ENCODE data around the gene MIEF2.
"Not testable (repeated sequence)": the region's sequence is repeated elsewhere in the genome, so short reads cannot be mapped to it uniquely, and the experiment has no call there.

The MIEF2 gene

DNA sequence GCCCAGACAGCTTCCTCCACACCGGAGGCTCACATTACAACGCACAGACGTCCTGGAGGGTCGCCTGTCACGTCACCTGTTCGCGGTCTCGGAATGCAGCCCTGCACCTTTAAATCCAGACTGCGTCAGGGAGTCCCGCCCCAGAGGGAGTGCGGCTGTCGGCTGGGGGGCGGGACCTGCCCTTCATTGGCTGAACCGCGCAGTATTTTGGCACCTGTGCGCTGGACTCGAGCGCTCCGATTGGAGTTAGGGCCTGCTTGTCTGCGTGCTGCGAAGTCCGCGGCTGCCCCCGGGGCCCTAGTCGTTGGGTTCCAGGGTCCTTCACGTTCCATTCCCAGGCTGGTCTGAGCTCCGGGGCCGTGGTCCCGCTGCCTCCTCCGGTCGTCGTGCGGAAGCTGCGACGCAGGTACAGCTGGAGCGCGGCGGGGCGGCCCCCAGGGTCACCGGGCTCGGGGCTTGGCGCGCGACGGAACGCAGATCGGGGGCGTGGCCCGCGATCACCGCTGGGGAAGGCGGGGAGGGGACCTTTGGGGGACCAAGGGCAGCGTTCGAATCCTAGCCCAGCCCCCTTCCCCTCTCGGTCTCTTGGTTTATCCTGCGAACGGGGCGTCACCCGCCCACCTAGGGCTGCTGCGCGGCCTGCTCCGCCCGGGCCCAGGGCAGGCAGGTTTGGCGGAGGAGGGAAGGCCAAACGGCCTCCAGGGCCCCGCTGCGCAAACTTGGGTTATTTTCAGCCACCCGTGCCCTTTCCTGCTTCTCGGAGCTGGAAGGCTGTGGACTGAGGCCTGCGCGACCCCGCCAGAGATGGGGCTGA lies at the start of gene MIEF2:
Gene MIEF2 (plus strand): TSS at position 331 of the 814 bp plus-strand sequence. CDS start 2,059 bp downstream, outside the sequence.
- Histone ChIP-seq H3K27ac (ENCODE audit: low read depth, low read length) (peak within 1 kb of the TSS; percentile 43), H3K9ac (ENCODE audit: low read length) (peak within 1 kb of the TSS; percentile 70), H3K4me1 (ENCODE audit: control insufficient read depth, insufficient read depth, low read length) (peaks cover 23% of the 10 kb centered on the region), H3K4me3 (ENCODE audit: low read depth, low read length) (peak within 1 kb of the TSS; percentile 85), H3K9me3 (ENCODE audit: control insufficient read depth, insufficient read depth, low read depth, low read length) (no peaks in the 10 kb centered on the region), H3K36me3 (ENCODE audit: control insufficient read depth, insufficient read depth, low read length) (peaks cover 36% of the 10 kb centered on the region), H3K27me3 (ENCODE audit: control insufficient read depth, insufficient read depth, low read length) (no peaks in the 10 kb centered on the region)

- H3K4me1 ChIP-seq (ENCODE audit: control insufficient read depth, insufficient read depth, low read length) = no peaks in the 10 kb centered on the region; the same call in 1 of the 2 replicates
- H3K27me3 ChIP-seq (ENCODE audit: control insufficient read depth, insufficient read depth, low read length) = no peaks in the 10 kb centered on the region
- no peak overlapping the region for H3K4me3 ChIP-seq (ENCODE audit: low read depth, low read length)
- no peak overlapping the region for H3K27ac ChIP-seq (ENCODE audit: low read depth, low read length)
- H3K9me3 ChIP-seq (ENCODE audit: control insufficient read depth, insufficient read depth, low read depth, low read length) = no peaks in the 10 kb centered on the region
- H3K9ac ChIP-seq (ENCODE audit: low read length) = no peak overlapping the region
- H3K36me3 ChIP-seq (ENCODE audit: control insufficient read depth, insufficient read depth, low read length) = peaks cover 22% of the 10 kb centered on the region
Observed at GRCh38 chr17:18213666-18214270, 46.7 kb upstream of the MIEF2 start.

DNA sequence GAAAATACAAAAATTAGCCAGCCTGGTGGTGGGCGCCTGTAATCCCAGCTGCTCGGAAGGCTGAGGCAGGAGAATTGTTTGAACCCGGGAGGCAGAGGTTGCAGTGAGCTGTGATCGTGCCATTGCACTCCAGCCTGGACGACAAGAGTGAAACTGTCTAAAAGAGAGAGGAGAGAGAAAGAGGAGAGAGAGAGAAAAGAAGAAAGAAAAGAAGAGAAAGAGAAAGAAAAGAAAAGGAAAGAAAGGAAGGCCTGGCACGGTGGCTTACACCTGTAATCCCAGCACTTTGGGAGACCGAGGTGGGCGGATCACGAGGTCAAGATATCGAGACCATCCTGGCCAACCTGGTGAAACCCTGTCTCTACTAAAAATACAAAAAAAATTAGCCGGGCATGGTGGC lies 43.6 kb upstream of the MIEF2 start:
- not testable (repeated sequence) for H3K27me3 ChIP-seq (ENCODE audit: control insufficient read depth, insufficient read depth, low read length); H3K9ac ChIP-seq (ENCODE audit: low read length); H3K27ac ChIP-seq (ENCODE audit: low read depth, low read length); H3K4me1 ChIP-seq (ENCODE audit: control insufficient read depth, insufficient read depth, low read length); H3K36me3 ChIP-seq (ENCODE audit: control insufficient read depth, insufficient read depth, low read length); H3K4me3 ChIP-seq (ENCODE audit: low read depth, low read length); H3K9me3 ChIP-seq (ENCODE audit: control insufficient read depth, insufficient read depth, low read depth, low read length)

DNA sequence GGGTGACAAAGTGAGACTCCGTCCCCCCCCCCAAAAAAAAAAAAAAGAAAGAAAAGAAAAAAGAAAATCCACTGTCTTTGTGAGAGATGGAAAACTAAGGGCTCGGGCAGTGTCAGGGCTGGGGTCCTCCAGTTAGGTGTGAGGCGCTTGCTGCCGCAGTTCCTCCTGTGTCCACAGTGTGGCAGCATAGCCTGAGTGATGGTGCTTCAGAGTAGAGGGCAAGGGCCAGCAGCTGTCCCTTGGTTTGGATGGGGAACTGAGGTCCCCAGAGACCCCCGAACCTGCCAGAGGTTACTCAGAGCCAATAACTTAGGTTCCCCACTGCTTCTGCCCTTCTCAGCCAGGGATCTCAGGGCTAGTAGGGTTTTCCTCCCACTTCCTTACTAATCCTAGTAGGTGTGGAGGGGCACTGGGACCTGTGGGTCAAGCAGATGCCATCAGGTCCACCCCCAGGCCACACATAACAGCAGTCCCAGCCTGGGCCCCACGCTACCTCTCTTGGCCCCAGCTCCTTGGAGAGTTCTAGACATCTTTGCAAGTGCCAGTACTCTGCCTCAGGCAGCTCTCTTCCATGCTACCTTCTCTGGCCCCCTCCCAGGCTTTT lies 42.9 kb upstream of the MIEF2 start:
- no peak overlapping the region for H3K27ac ChIP-seq (ENCODE audit: low read depth, low read length)
- H3K4me3 ChIP-seq (ENCODE audit: low read depth, low read length) = no peak overlapping the region
- no peaks in the 10 kb centered on the region for H3K27me3 ChIP-seq (ENCODE audit: control insufficient read depth, insufficient read depth, low read length)
- no peaks in the 10 kb centered on the region; the same call in 1 of the 2 replicates for H3K4me1 ChIP-seq (ENCODE audit: control insufficient read depth, insufficient read depth, low read length)
- H3K36me3 ChIP-seq (ENCODE audit: control insufficient read depth, insufficient read depth, low read length) = no peaks in the 10 kb centered on the region
- no peak overlapping the region for H3K9ac ChIP-seq (ENCODE audit: low read length)
- no peaks in the 10 kb centered on the region for H3K9me3 ChIP-seq (ENCODE audit: control insufficient read depth, insufficient read depth, low read depth, low read length)

DNA sequence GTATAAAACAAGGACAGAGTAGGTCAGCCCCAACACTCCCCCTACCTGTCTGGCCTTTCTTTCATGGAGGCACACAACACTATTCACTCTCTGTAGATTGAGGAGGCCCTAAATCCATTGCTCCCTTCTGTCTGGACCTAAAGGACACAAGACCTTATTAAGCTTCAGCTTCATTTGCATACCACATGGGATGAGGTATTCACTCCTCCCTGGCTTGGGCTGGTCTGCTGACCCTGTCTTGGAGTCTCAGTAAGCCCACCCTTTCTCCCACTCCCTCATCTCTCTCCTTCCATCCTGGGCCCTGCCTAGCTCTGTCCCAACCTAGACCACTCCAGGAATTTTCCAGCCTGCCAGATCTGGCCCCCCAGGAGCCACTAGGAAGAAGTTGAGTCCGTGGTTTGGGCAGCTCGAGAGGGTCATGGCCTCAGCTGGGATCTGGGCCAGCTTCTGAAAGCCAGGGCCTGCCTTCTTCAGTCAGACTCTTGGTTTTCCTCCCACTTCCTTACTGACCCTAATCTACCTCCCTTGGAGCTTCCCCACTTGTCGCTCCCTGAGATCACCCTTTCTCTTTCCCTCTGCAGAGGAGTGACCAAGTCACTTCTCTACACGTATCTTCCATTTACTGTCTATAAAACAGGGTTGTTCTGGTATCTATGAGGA lies 41.6 kb upstream of the MIEF2 start:
- Histone ChIP-seq H3K27ac (ENCODE audit: low read depth, low read length) (no peak overlapping the region), H3K27me3 (ENCODE audit: control insufficient read depth, insufficient read depth, low read length) (no peaks in the 10 kb centered on the region), H3K9ac (ENCODE audit: low read length) (peak overlapping the region; percentile 24), H3K9me3 (ENCODE audit: control insufficient read depth, insufficient read depth, low read depth, low read length) (no peaks in the 10 kb centered on the region), H3K36me3 (ENCODE audit: control insufficient read depth, insufficient read depth, low read length) (no peaks in the 10 kb centered on the region), H3K4me3 (ENCODE audit: low read depth, low read length) (no peak overlapping the region), H3K4me1 (ENCODE audit: control insufficient read depth, insufficient read depth, low read length) (peaks cover 2% of the 10 kb centered on the region)

DNA sequence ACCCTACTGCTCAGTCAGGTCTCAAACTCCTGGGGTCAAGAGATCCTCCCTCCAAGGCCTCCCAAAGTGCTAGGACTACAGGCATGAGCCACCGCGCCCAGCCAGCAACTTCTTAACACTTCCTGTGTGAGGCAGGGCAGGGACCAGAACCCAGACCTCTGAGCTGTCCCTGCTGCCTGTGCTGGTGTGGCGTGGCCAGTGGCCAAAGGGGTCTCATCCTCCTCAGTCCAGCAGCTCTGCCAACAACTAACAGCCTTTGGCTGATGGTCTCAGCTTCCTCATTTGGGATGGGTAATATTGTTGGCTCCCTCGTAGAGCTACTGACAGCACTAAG lies 36.4 kb upstream of the MIEF2 start:
- peak overlapping the region; percentile 84 for H3K27ac ChIP-seq (ENCODE audit: low read depth, low read length)
- peak overlapping the region; percentile 74 for H3K4me3 ChIP-seq (ENCODE audit: low read depth, low read length)

GRCh38 chr17:18224387-18225120 lies 35.9 kb upstream of the MIEF2 start:
- peak overlapping the region; percentile 79 for H3K9ac ChIP-seq (ENCODE audit: low read length)
- H3K4me1 ChIP-seq (ENCODE audit: control insufficient read depth, insufficient read depth, low read length) = peaks cover 20% of the 10 kb centered on the region
- H3K27ac ChIP-seq (ENCODE audit: low read depth, low read length) = peak overlapping the region; percentile 84
- H3K27me3 ChIP-seq (ENCODE audit: control insufficient read depth, insufficient read depth, low read length) = no peaks in the 10 kb centered on the region
- no peaks in the 10 kb centered on the region for H3K36me3 ChIP-seq (ENCODE audit: control insufficient read depth, insufficient read depth, low read length)
- peak overlapping the region; percentile 74 for H3K4me3 ChIP-seq (ENCODE audit: low read depth, low read length)
- H3K9me3 ChIP-seq (ENCODE audit: control insufficient read depth, insufficient read depth, low read depth, low read length) = no peaks in the 10 kb centered on the region

More for the DNA sequence above, 36.4 kb upstream of the MIEF2 start:
- peak overlapping the region; percentile 79 for H3K9ac ChIP-seq (ENCODE audit: low read length)
- H3K9me3 ChIP-seq (ENCODE audit: control insufficient read depth, insufficient read depth, low read depth, low read length) = no peaks in the 10 kb centered on the region
- peaks cover 20% of the 10 kb centered on the region for H3K4me1 ChIP-seq (ENCODE audit: control insufficient read depth, insufficient read depth, low read length)
- H3K36me3 ChIP-seq (ENCODE audit: control insufficient read depth, insufficient read depth, low read length) = no peaks in the 10 kb centered on the region
- H3K27me3 ChIP-seq (ENCODE audit: control insufficient read depth, insufficient read depth, low read length) = no peaks in the 10 kb centered on the region

- Histone ChIP-seq H3K9ac (ENCODE audit: low read length) (peak within 1 kb of the TSS; percentile 79), H3K4me3 (ENCODE audit: low read depth, low read length) (peak within 1 kb of the TSS; percentile 91), H3K36me3 (ENCODE audit: control insufficient read depth, insufficient read depth, low read length) (no peaks in the 10 kb centered on the region; the same call in 1 of the 2 replicates), H3K4me1 (ENCODE audit: control insufficient read depth, insufficient read depth, low read length) (peaks cover 20% of the 10 kb centered on the region), H3K27me3 (ENCODE audit: control insufficient read depth, insufficient read depth, low read length) (no peaks in the 10 kb centered on the region), H3K9me3 (ENCODE audit: control insufficient read depth, insufficient read depth, low read depth, low read length) (no peaks in the 10 kb centered on the region), H3K27ac (ENCODE audit: low read depth, low read length) (peak within 1 kb of the TSS; percentile 84)
Observed at GRCh38 chr17:18225121-18225641, 35.3 kb upstream of the MIEF2 start, which contains the start of gene LLGL1. LLGL1 (plus strand) TSS chr17:18225635; CDS start chr17:18225683, 48 bp downstream.

- Histone ChIP-seq H3K36me3 (ENCODE audit: control insufficient read depth, insufficient read depth, low read length) (no peaks in the 10 kb centered on the region; the same call in 1 of the 2 replicates), H3K9me3 (ENCODE audit: control insufficient read depth, insufficient read depth, low read depth, low read length) (no peaks in the 10 kb centered on the region), H3K4me1 (ENCODE audit: control insufficient read depth, insufficient read depth, low read length) (peaks cover 20% of the 10 kb centered on the region), H3K9ac (ENCODE audit: low read length) (peak overlapping the region; percentile 68), H3K4me3 (ENCODE audit: low read depth, low read length) (peak overlapping the region; percentile 91), H3K27ac (ENCODE audit: low read depth, low read length) (no peak overlapping the region), H3K27me3 (ENCODE audit: control insufficient read depth, insufficient read depth, low read length) (no peaks in the 10 kb centered on the region)
Observed at GRCh38 chr17:18225642-18226283, 34.7 kb upstream of the MIEF2 start.
